ENCODE data around the gene CD8A. TPM values are rescaled to one million over a fixed set of nuclear protein-coding genes. Genes with fewer than 3 reads are reported as not detected.
"Not testable (repeated sequence)": the region's sequence is repeated elsewhere in the genome, so short reads cannot be mapped to it uniquely, and the experiment has no call there.

Gene CD8A
- total RNA-seq, 5 donors from 2014 or later (not counting 1 experiment from before 2014, with no cell fraction given), result 92.1 to 194 (median 158) TPM

DNA sequence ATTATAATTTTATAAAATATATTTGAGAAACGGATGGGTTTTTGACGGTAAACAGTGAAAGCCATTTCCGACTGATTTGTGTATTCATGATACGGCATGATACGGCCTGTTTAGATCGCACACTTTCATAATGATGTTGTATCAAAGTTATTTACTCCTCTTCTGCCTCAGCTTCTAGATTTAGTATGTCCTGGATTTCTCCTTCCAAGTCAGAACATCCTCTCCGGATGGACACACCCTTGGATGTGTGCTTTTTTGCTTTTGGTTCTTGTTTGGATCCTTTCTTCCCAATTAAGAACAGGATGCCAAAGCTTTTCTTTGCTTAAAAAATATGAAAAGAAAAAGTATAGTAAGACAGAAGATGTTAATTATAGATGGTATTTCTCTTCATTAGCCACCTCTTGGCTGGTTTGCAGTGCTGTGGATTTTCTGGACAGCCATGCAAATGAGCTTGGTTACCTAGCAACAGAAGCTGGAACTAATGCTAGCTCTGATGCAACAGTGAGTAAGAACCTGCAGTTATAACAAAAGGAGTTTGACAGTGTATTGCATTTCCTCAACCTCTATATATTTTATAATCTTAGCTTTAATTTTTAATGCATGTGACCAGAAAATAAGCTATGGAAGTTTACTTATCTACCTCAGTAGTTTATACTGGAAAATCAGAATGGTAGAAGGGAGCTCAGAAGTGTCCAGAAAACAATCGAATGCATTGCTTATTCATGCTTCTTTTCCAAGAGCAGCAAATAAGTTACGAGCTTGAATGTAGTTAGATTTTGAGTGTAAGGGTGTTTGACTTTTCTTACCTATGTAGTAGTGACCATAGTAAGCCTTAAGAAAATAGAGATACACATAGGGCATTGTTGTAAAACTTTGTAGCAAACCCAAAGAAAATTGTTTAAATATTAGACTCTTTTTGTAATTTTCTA, 42.7 kb downstream of the CD8A start:
- ATAC-seq (replicated peaks in 1 of 4), result no peak
- Histone ChIP-seq H3K9me3 (peaks cover 4% of the 10 kb centered on the region), H3K36me3 (ENCODE audit: control insufficient read depth in 2 of 2, extremely low read depth in 1 of 2, insufficient read depth in 1 of 2, low read length in 1 of 2) (peaks cover 0 to 37% of the 10 kb centered on the region in 2 donors), H3K4me1 (ENCODE audit: control insufficient read depth in 1 of 2, extremely low read depth in 1 of 2, insufficient read depth in 2 of 2, low read length in 2 of 2) (peaks cover 0 to 5% of the 10 kb centered on the region in 2 experiments), H3K27me3 (replicated peaks in 1 of 2; ENCODE audit: control insufficient read depth in 2 of 2, extremely low read depth in 1 of 2, insufficient read depth in 2 of 2, low read length in 1 of 2) (no peaks in the 10 kb centered on the region), H3K27ac (ENCODE audit: low read length) (no peak overlapping the region), H3K4me3 (ENCODE audit: control insufficient read depth in 1 of 2, extremely low read depth in 1 of 2, low read length in 1 of 2) (no peak overlapping the region)
- H3K27me3 Mint-ChIP-seq, result no peaks in the 10 kb centered on the region
- H3K4me1 Mint-ChIP-seq, result peaks cover 37 to 61% (median 56%) of the 10 kb centered on the region in 3 donors
- peaks cover 0 to 6% (median 0%) of the 10 kb centered on the region in 3 donors for H3K9me3 Mint-ChIP-seq
- H3K36me3 Mint-ChIP-seq, result peaks cover 57% of the 10 kb centered on the region
- WGBS (ENCODE audit: insufficient coverage), result no CpG with 5 or more reads among the region's 9 CpGs
- CTCF ChIA-PET, result interaction anchor here (0.6 to 0.9 kb wide), 2 partner anchors 15 to 230 kb away, joined by 4 read pairs; no protein-coding TSS in a partner anchor
- DNase-seq, result no peak
- POLR2A ChIA-PET, result interaction anchor here in 1 of 2 donors (0.6 kb wide), 1 partner anchor 40 kb away, joined by 3 read pairs; no protein-coding TSS in a partner anchor
- no peak overlapping the region for H3K4me3 Mint-ChIP-seq
- no peak overlapping the region for H3K27ac Mint-ChIP-seq

DNA sequence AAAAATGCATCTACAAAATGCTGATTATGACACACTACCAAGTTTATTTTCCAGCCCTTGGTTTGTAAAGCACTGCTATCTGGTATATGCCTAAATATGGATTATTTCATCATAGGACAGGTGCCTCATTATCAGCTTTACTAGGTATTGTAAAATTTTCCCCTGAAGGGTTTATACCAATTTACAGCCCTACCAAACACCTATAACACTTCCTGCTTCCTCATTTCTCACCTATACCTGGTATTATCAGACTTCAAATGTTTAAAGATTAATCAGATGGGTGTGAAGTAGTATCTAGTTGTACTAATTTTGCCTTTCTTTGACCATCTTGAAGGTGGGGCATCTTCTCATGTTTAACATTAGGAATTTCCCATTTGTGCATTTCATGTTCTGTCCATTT, 43.8 kb downstream of the CD8A start:
- no peaks in the 10 kb centered on the region for H3K27me3 ChIP-seq (replicated peaks in 1 of 2; ENCODE audit: control insufficient read depth in 2 of 2, extremely low read depth in 1 of 2, insufficient read depth in 2 of 2, low read length in 1 of 2)
- Mint-ChIP-seq H3K36me3 (peaks cover 50% of the 10 kb centered on the region), H3K9me3 (peaks cover 0 to 6% (median 0%) of the 10 kb centered on the region in 3 donors), H3K27me3 (no peaks in the 10 kb centered on the region), H3K4me1 (peaks cover 44 to 61% (median 60%) of the 10 kb centered on the region in 3 donors), H3K27ac (no peak overlapping the region), H3K4me3 (no peak overlapping the region)
- ATAC-seq (replicated peaks in 1 of 4) (no peak), DNase-seq (no peak)
- peaks cover 0 to 28% of the 10 kb centered on the region in 2 donors for H3K36me3 ChIP-seq (ENCODE audit: control insufficient read depth in 2 of 2, extremely low read depth in 1 of 2, insufficient read depth in 1 of 2, low read length in 1 of 2)
- H3K4me3 ChIP-seq (ENCODE audit: control insufficient read depth in 1 of 2, extremely low read depth in 1 of 2, low read length in 1 of 2), result no peak overlapping the region
- peaks cover 4% of the 10 kb centered on the region for H3K9me3 ChIP-seq
- ChIA-PET POLR2A (interaction anchor here in 1 of 2 donors (0.5 kb wide), 1 partner anchor 30 kb away, joined by 5 read pairs; no protein-coding TSS in a partner anchor), CTCF (no interaction called here)
- peaks cover 0 to 5% of the 10 kb centered on the region in 2 experiments for H3K4me1 ChIP-seq (ENCODE audit: control insufficient read depth in 1 of 2, extremely low read depth in 1 of 2, insufficient read depth in 2 of 2, low read length in 2 of 2)
- no peak overlapping the region for H3K27ac ChIP-seq (ENCODE audit: low read length)

DNA sequence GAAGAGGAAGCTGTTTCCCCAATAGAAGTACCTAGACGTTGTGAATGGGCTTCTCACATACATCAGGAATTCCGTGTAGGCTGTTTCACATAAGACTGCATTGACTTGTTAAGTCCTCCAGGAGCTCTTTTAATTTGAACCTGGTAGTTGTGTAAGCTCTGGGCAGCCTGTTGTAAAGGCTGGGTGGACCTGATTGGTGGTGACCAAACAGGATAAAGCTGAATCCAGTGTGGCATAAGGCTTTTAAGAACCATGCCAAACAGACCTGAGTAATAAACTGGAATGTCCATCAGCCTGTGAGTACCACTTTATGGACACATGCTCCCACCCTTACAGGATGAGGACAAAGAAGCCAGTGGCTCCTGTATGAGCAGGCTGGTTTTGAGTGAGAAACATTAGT, 46.6 kb downstream of the CD8A start:
- Histone ChIP-seq H3K36me3 (ENCODE audit: control insufficient read depth in 2 of 2, extremely low read depth in 1 of 2, insufficient read depth in 1 of 2, low read length in 1 of 2) (peaks cover 0 to 18% of the 10 kb centered on the region in 2 donors), H3K4me1 (ENCODE audit: control insufficient read depth in 1 of 2, extremely low read depth in 1 of 2, insufficient read depth in 2 of 2, low read length in 2 of 2) (peaks cover 0 to 5% of the 10 kb centered on the region in 2 experiments), H3K27ac (ENCODE audit: low read length) (no peak overlapping the region), H3K27me3 (replicated peaks in 1 of 2; ENCODE audit: control insufficient read depth in 2 of 2, extremely low read depth in 1 of 2, insufficient read depth in 2 of 2, low read length in 1 of 2) (no peaks in the 10 kb centered on the region), H3K4me3 (ENCODE audit: control insufficient read depth in 1 of 2, extremely low read depth in 1 of 2, low read length in 1 of 2) (no peak overlapping the region), H3K9me3 (no peaks in the 10 kb centered on the region)
- H3K36me3 Mint-ChIP-seq, result peaks cover 24% of the 10 kb centered on the region
- ATAC-seq (replicated peaks in 1 of 4) (no peak), DNase-seq (no peak)
- H3K9me3 Mint-ChIP-seq, result no peaks in the 10 kb centered on the region
- H3K27ac Mint-ChIP-seq, result no peak overlapping the region
- CTCF ChIA-PET, result no interaction called here
- no peaks in the 10 kb centered on the region for H3K27me3 Mint-ChIP-seq
- no CpG with 5 or more reads among the region's 2 CpGs for WGBS (ENCODE audit: insufficient coverage)
- peaks cover 35 to 49% (median 45%) of the 10 kb centered on the region in 3 donors for H3K4me1 Mint-ChIP-seq
- H3K4me3 Mint-ChIP-seq, result no peak overlapping the region
- POLR2A ChIA-PET, result no interaction called here

DNA sequence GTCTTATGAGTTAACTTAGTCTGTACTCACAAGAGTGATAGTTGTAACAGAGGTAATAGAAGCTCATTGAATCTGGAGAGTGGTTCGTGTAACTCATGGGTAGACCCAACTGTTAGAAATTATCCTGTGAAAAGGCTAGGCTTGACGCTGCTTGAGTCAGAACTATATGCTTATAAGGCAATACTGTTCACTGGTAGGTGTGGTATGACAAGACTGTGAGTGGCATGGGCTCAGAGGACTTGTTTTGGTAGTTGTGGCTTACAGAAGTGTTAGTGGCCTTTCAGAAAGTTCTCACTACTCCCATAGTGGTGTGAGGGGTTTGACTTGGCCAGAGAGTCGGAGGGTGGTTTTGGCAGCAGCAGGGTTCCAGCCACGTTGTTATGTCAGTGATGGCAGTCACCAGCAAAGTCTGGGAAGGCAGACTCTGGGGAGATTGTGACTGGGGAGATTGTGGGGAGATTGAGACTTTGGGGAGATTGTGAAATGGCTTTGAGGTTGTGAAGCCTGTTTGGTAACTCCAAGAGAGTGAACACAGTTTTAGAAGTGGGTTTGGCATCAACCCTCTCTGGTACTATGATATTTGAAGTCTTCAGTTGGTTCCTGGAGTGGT, 48.7 kb downstream of the CD8A start:
- ATAC-seq (replicated peaks in 1 of 4); H3K9me3 ChIP-seq; H3K27me3 ChIP-seq (replicated peaks in 1 of 2; ENCODE audit: control insufficient read depth in 2 of 2, extremely low read depth in 1 of 2, insufficient read depth in 2 of 2, low read length in 1 of 2); H3K4me3 Mint-ChIP-seq; H3K27me3 Mint-ChIP-seq; H3K27ac ChIP-seq (ENCODE audit: low read length); DNase-seq; H3K4me1 ChIP-seq (ENCODE audit: control insufficient read depth in 1 of 2, extremely low read depth in 1 of 2, insufficient read depth in 2 of 2, low read length in 2 of 2); H3K9me3 Mint-ChIP-seq; CTCF ChIA-PET; POLR2A ChIA-PET; H3K27ac Mint-ChIP-seq; H3K4me3 ChIP-seq (ENCODE audit: control insufficient read depth in 1 of 2, extremely low read depth in 1 of 2, low read length in 1 of 2): not testable (repeated sequence)
- H3K36me3 ChIP-seq (ENCODE audit: control insufficient read depth in 2 of 2, extremely low read depth in 1 of 2, insufficient read depth in 1 of 2, low read length in 1 of 2), result peaks cover 0 to 12% of the 10 kb centered on the region in 2 donors
- Mint-ChIP-seq H3K36me3 (peaks cover 13% of the 10 kb centered on the region), H3K4me1 (peaks cover 30 to 35% (median 33%) of the 10 kb centered on the region in 3 donors)
- no CpG with 5 or more reads among the region's 4 CpGs for WGBS (ENCODE audit: insufficient coverage)

DNA sequence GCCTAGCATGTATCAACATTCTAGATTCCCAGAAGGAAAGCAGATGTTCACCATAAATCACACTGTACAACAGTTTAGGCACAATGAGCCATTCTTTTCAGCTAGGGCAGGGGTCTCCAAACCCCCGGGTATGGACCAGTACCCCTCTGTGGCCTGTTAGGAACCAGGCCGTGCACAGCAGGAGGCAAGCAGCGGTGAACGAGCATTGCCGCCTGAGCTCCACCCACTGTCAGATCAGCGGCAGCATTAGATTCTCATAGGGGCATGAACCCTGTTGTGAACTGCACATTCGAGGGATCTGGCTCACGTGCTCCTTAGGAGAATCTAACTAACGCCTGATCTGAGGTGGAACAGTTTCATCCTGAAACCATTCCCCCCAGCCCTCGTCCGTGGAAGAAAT, 50.8 kb downstream of the CD8A start:
- H3K4me3 Mint-ChIP-seq; H3K27ac Mint-ChIP-seq; H3K36me3 Mint-ChIP-seq; H3K27me3 ChIP-seq (replicated peaks in 1 of 2; ENCODE audit: control insufficient read depth in 2 of 2, extremely low read depth in 1 of 2, insufficient read depth in 2 of 2, low read length in 1 of 2); POLR2A ChIA-PET; H3K4me1 ChIP-seq (ENCODE audit: control insufficient read depth in 1 of 2, extremely low read depth in 1 of 2, insufficient read depth in 2 of 2, low read length in 2 of 2); CTCF ChIA-PET; H3K4me3 ChIP-seq (ENCODE audit: control insufficient read depth in 1 of 2, extremely low read depth in 1 of 2, low read length in 1 of 2); DNase-seq; H3K9me3 ChIP-seq; ATAC-seq (replicated peaks in 1 of 4); H3K27me3 Mint-ChIP-seq; H3K9me3 Mint-ChIP-seq; H3K27ac ChIP-seq (ENCODE audit: low read length): not testable (repeated sequence)
- peaks cover 0 to 12% of the 10 kb centered on the region in 2 donors for H3K36me3 ChIP-seq (ENCODE audit: control insufficient read depth in 2 of 2, extremely low read depth in 1 of 2, insufficient read depth in 1 of 2, low read length in 1 of 2)
- H3K4me1 Mint-ChIP-seq, result peaks cover 10 to 16% (median 14%) of the 10 kb centered on the region in 3 donors
- WGBS (ENCODE audit: insufficient coverage), result no CpG with 5 or more reads among the region's 11 CpGs

DNA sequence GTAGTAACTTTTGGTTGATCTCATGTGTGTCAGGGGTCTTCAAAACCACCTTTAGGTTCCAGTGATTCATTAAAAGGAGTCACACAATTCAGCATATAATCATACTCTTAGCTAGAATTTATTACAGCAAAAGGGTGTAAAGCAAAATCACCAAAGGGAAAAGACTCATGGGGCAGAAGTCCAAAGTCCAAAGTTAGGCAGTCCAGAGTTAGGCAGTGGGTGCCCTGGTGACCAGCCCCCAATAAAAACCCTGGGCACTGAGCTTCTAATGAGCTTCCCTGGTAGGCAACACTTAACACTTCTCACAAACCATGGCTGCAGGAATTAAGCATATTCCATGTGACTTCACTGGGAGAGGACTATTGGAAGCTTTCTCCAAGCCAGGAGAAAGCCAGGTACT, 51.2 kb downstream of the CD8A start:
- H3K27me3 ChIP-seq (replicated peaks in 1 of 2; ENCODE audit: control insufficient read depth in 2 of 2, extremely low read depth in 1 of 2, insufficient read depth in 2 of 2, low read length in 1 of 2); CTCF ChIA-PET; H3K36me3 Mint-ChIP-seq; ATAC-seq (replicated peaks in 1 of 4); H3K27ac ChIP-seq (ENCODE audit: low read length); H3K9me3 ChIP-seq; H3K4me3 ChIP-seq (ENCODE audit: control insufficient read depth in 1 of 2, extremely low read depth in 1 of 2, low read length in 1 of 2); H3K4me1 ChIP-seq (ENCODE audit: control insufficient read depth in 1 of 2, extremely low read depth in 1 of 2, insufficient read depth in 2 of 2, low read length in 2 of 2); H3K27ac Mint-ChIP-seq; H3K36me3 ChIP-seq (ENCODE audit: control insufficient read depth in 2 of 2, extremely low read depth in 1 of 2, insufficient read depth in 1 of 2, low read length in 1 of 2); DNase-seq; POLR2A ChIA-PET; H3K4me3 Mint-ChIP-seq; H3K27me3 Mint-ChIP-seq; H3K9me3 Mint-ChIP-seq: not testable (repeated sequence)
- peaks cover 10 to 15% (median 11%) of the 10 kb centered on the region in 3 donors for H3K4me1 Mint-ChIP-seq

All from T-cell (primary cell).